Fibroblast of the aortic adventitia (primary cell): ENCODE data around the gene KLHDC7A. TPM values are rescaled to one million over a fixed set of nuclear protein-coding genes. Genes with fewer than 3 reads are reported as not detected.

Experiments used
- DNase-seq: peaks from one replicate; pipeline ENCODE4 v3.0.0-alpha.2; 2010; ENCODE audit warnings: low read depth
- H3K4me3 ChIP-seq: 2 replicates; pipeline ENCODE4 v1.5.1; 2011; ENCODE audit warnings: low read depth, mild to moderate bottlenecking, control low read depth, low read length, moderate library complexity
- CTCF ChIP-seq: IDR thresholded peaks from 2 replicates; pipeline ENCODE4 v1.5.1; 2011; ENCODE audit warnings: mild to moderate bottlenecking, low read length, control low read depth, inconsistent platforms; ENCODE audit not compliant: insufficient read depth
- total RNA-seq: library from RNA; depleted of rRNA; stranded (reverse); fragments of >200 nt; gene quantifications from 2 replicates; pipeline ENCODE4 v1.2.3, GENCODE V29; 2012; ENCODE audit warnings: low replicate concordance

Gene KLHDC7A
- total RNA-seq, 1 donor, result not detected

GRCh38 chr1:18526436-18527275 lies 45.9 kb downstream of the KLHDC7A start:
- TF ChIP-seq CTCF, result no peak
- H3K4me3 ChIP-seq, result no peak overlapping the region
- no peak for DNase-seq

GRCh38 chr1:18527514-18527913 lies 46.8 kb downstream of the KLHDC7A start:
- H3K4me3 ChIP-seq, result no peak overlapping the region
- no peak for TF ChIP-seq CTCF
- no peak for DNase-seq

- DNase-seq, result no peak
- TF ChIP-seq CTCF, result no peak
- H3K4me3 ChIP-seq, result no peak overlapping the region
These were observed 47.2 kb downstream of the KLHDC7A start for GRCh38 chr1:18527921-18528320.

GRCh38 chr1:18528616-18529015 lies 47.9 kb downstream of the KLHDC7A start:
- H3K4me3 ChIP-seq, result no peak overlapping the region
- no peak for DNase-seq
- TF ChIP-seq CTCF, result no peak

- no peak for DNase-seq
- no peak overlapping the region for H3K4me3 ChIP-seq
- no peak for TF ChIP-seq CTCF
These were observed 49.0 kb downstream of the KLHDC7A start for GRCh38 chr1:18529714-18530113.

- no peak for TF ChIP-seq CTCF
- no peak for DNase-seq
- no peak overlapping the region for H3K4me3 ChIP-seq
These were observed 50.1 kb downstream of the KLHDC7A start for GRCh38 chr1:18530587-18531502.
